Measurements from ENCODE around the gene KLHL40.

Gene KLHL40

DNA sequence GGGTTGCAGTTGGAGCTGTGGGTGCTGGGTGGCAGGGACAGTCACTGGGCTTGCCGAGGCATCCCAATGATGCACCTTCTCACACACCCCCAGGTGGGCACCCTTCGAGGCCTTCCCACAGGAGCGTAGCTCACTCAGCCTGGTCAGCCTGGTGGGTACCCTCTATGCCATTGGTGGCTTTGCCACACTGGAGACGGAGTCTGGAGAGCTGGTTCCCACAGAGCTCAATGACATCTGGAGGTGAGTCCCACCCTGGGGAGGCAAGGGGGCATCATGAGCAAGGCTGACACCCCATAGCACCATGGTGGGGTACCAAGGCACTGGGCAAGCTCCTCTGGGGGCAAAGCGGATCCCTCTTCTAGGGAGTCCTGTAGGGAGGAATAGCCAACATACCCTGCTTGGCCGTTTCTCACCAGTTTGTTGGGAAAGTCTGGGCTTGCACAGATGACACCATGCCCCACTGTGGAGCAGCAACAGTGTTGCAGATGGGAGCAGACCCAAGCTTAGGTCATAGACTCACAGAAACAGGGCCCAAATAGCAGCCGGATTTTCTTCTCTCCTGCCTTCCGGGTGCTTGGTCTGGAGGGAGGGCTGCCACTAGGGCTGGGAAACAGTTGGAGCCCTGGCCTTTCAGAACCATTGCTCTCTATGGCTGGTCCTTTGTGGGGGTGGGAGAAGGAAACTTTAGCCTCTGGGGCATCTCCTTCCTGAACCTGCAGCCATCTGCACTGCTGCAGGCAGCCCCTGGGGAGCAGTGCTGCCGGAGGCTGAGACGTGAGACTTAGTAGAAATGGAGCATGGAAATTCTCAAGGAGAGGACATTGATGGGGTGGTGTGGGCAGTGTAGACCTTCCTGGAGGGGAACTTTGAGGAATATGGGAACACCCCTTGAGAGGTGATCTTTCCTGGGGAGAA, 5.7 kb downstream of the KLHL40 start:
- no peak overlapping the region for H3K4me3 ChIP-seq (ENCODE audit: low read length)
- no peak overlapping the region for H3K9ac ChIP-seq (ENCODE audit: low read length)
- H3K4me1 ChIP-seq (ENCODE audit: control insufficient read depth, insufficient read depth, low read length): no peaks in the 10 kb centered on the region
- no peak overlapping the region for H3K27ac ChIP-seq (ENCODE audit: low read depth, low read length)
- no peaks in the 10 kb centered on the region for H3K36me3 ChIP-seq (ENCODE audit: control insufficient read depth, insufficient read depth, low read length)
- H3K27me3 ChIP-seq (ENCODE audit: control insufficient read depth, insufficient read depth, low read length): peaks cover 3% of the 10 kb centered on the region

DNA sequence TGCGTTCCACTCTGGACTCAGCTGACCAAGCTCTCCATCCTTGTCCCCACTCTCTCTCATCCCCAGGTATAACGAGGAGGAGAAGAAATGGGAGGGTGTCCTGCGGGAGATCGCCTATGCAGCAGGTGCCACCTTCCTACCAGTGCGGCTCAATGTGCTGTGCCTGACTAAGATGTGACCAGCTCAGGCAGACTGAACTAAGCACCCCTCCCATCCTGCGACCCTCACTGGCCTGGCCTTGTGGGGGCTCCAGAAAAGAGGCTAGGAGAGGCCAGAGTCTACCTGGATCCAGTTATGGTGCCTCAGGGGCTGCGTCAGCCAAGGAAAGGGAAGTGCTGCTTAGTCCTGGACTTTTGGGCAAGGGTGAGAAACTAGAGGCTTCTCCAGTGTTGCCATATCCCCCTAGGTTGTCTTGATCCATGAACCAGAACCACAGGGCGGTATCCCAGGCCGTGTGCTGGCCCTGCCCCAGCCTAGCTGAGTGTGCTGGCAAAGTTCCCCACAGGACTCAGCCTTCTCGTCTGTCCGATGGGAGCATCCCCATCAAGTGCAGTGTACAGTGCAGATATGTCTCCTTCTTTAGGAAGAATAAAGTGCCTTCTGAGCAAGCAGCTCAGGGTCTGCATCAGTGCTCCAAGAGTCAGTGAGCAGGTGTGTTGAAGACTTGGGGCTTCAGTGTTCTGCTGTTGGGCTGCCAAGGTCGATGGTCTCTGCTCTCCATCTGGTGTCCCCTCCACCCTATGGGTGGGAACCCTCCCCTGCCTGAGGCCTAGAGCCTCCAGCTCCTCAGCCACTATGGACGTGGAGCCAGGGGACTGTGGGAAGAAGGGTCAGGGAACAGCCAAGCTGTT, 6.7 kb downstream of the KLHL40 start:
- Histone ChIP-seq H3K4me1 (ENCODE audit: control insufficient read depth, insufficient read depth, low read length) (no peaks in the 10 kb centered on the region), H3K27me3 (ENCODE audit: control insufficient read depth, insufficient read depth, low read length) (peaks cover 3% of the 10 kb centered on the region), H3K36me3 (ENCODE audit: control insufficient read depth, insufficient read depth, low read length) (no peaks in the 10 kb centered on the region), H3K4me3 (ENCODE audit: low read length) (no peak overlapping the region), H3K9ac (ENCODE audit: low read length) (no peak overlapping the region), H3K27ac (ENCODE audit: low read depth, low read length) (no peak overlapping the region)

DNA sequence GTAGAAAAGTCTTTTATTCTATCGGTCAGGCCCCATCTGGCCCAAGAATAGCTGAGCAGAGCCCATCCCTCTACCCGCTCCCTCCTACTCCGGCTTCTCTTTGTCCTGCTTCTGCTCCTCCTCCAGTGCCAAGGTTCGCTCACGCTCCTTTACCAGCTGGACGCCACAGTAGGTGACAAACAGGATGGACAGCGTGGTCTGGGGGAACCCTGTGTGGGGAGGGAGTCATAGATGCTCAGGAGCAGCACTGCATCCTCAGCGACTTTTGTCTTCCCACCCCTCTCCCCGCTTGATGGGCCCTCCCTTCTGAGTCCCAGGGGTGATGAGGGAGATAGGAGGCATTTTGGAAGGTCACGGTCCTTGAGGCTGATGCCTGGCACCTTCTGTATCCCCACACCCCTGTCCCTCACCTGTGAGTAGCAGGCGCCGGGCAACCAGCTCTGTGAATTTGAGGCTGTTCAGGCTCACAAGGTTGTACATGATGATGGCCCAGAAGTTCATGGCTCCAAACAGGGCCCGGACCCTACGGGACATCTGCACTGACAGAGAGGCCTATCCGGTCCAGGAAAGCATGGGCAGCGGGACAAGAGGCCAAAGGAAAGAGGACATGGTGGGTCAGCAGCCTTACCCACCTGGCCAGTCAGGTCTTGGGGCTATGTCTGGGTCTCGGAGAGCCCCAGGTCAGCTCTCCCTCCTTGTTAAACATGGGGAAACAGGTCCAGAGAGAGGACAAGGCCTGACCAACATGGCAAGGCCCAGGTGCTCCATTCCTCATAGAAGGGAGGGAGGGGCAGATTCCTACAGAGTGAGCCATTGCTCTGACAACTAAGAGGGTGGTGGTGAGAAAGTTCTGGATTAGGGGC, 7.6 kb downstream of the KLHL40 start:
- no peak overlapping the region for H3K4me3 ChIP-seq (ENCODE audit: low read length)
- H3K9ac ChIP-seq (ENCODE audit: low read length): no peak overlapping the region

DNA sequence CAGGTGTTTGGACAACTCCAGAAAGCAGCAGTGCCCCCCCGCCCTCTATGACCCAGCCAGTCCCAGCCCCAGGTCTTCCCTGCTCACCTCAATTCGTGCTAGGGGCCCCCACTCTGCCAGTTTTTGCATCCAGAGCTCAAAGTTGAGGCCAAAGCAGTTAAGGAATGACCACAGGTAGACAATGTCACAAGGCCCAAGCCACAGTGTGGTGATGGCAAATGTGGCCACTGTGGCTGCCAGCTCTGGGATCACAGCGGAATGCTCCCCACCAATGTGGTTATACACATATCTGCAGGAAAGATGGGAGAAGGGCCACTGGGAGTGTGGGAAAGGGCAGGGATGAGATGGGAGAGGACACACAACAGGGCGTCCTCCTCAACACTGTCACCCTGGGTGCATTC, 8.2 kb downstream of the KLHL40 start:
- Histone ChIP-seq H3K36me3 (ENCODE audit: control insufficient read depth, insufficient read depth, low read length) (no peaks in the 10 kb centered on the region), H3K27me3 (ENCODE audit: control insufficient read depth, insufficient read depth, low read length) (peaks cover 3% of the 10 kb centered on the region), H3K27ac (ENCODE audit: low read depth, low read length) (no peak overlapping the region), H3K4me3 (ENCODE audit: low read length) (no peak overlapping the region), H3K9ac (ENCODE audit: low read length) (no peak overlapping the region), H3K4me1 (ENCODE audit: control insufficient read depth, insufficient read depth, low read length) (no peaks in the 10 kb centered on the region)

More for the DNA sequence above, 7.6 kb downstream of the KLHL40 start:
- H3K27me3 ChIP-seq (ENCODE audit: control insufficient read depth, insufficient read depth, low read length): peaks cover 3% of the 10 kb centered on the region
- no peaks in the 10 kb centered on the region for H3K4me1 ChIP-seq (ENCODE audit: control insufficient read depth, insufficient read depth, low read length)
- no peak overlapping the region for H3K27ac ChIP-seq (ENCODE audit: low read depth, low read length)
- no peaks in the 10 kb centered on the region for H3K36me3 ChIP-seq (ENCODE audit: control insufficient read depth, insufficient read depth, low read length)

DNA sequence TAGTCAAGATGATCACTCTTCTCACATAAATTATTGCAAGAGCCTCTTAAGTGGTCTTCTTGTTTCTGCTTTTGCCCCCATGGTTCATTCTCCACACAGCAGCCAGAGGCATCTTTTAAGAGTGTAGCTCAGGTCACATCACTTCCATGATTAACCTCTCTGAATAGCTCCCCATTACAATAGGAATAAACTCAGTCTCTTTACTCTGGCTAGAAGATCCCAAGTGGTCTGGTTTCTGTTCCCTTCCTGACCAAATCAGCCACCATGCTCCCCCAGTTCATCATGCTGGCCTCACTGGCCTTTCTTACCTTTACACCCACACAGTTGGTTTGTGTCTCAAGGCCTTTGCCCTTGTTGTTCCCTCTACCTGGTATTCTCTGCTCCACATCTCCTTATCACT, 9.0 kb downstream of the KLHL40 start:
- Histone ChIP-seq H3K27me3 (ENCODE audit: control insufficient read depth, insufficient read depth, low read length) (no peaks in the 10 kb centered on the region), H3K27ac (ENCODE audit: low read depth, low read length) (no peak overlapping the region), H3K9ac (ENCODE audit: low read length) (no peak overlapping the region)

DNA sequence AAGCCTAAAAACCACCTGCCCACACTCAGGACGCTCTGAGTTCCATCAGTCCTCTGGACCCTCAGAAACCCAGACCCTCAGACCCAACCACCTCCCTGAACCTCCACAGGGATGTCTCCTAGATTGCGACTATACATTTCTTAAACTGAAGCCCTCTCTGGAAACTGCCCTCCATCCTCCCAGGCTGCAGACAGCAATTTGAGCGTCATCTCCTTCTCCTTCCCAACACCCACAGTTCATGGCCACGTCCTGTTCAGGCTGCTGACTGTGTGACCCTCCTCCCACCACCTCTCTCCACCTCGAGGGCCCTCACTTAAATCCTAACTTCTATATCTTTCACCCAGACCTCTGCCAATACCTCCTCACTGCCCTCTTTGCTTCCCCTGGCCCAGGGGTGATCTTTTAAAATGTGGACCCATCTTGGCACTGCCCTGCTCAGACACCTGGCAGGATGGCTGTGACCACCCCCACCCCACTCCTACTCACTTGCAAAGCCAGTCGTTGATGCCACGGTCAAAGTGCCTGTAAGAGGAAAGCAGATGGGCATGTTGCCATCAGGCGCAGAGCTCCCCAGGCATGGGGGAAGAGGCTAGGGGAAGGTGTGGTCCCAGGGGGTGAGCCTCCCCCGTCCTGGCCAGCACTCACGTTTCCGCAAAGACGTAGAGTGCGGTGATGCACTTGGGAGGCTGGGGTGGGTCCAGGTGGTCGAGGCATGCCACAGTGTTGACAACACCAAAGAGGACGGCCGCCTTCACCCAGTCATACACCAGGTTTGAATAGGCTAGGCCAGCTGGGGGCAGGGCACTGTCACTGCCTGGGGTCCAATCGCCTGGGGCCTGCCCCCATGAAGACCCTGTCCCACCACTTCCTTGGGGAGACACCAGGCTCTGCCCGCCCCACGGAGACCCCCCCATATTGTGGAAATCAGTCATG, 11.3 kb downstream of the KLHL40 start:
- Histone ChIP-seq H3K27ac (ENCODE audit: low read depth, low read length) (no peak overlapping the region), H3K9ac (ENCODE audit: low read length) (no peak overlapping the region)

More for the DNA sequence above, 9.0 kb downstream of the KLHL40 start:
- Histone ChIP-seq H3K36me3 (ENCODE audit: control insufficient read depth, insufficient read depth, low read length) (no peaks in the 10 kb centered on the region), H3K4me3 (ENCODE audit: low read length) (no peak overlapping the region), H3K4me1 (ENCODE audit: control insufficient read depth, insufficient read depth, low read length) (no peaks in the 10 kb centered on the region)

DNA sequence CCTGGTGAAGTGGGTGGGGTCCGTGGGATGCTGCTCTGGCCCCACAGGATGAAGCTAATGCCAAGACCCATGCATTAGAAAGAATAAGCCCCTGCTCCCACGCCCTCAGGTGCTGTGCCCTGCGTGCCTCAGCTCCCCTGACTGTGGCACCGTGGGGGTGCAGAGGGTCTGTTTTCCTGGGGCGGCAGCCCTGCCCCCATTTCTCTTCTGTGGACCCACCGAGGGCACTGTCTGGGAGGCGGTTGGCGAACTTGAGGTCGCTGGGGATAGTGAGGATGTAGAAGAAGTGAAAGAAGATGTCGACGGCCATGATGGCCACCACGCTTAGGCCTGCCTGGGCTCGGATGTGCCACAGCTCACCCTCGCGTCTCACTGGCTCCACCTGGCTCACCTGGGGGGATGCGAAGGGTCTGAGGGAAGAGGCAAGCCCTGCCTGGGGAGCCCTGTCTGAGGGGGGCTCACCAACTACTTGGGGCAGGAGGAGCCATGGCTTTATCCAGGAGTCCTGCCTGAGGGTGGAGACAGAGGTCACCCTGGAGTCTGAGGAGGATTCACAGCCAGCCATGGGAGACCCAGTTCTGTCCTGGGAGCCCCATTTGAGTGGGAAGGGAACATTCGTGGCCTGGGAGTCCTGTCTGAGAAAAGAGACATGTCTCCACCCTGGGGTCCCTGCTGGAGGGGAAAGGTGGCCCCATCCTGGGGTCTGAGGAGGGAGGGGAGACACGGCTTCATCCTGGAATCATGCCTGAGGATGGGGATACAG, 12.1 kb downstream of the KLHL40 start:
- Histone ChIP-seq H3K27ac (ENCODE audit: low read depth, low read length) (no peak overlapping the region), H3K36me3 (ENCODE audit: control insufficient read depth, insufficient read depth, low read length) (no peaks in the 10 kb centered on the region), H3K27me3 (ENCODE audit: control insufficient read depth, insufficient read depth, low read length) (no peaks in the 10 kb centered on the region), H3K4me1 (ENCODE audit: control insufficient read depth, insufficient read depth, low read length) (no peaks in the 10 kb centered on the region), H3K4me3 (ENCODE audit: low read length) (no peak overlapping the region), H3K9ac (ENCODE audit: low read length) (no peak overlapping the region)

More for the DNA sequence above, 11.3 kb downstream of the KLHL40 start:
- Histone ChIP-seq H3K4me1 (ENCODE audit: control insufficient read depth, insufficient read depth, low read length) (no peaks in the 10 kb centered on the region), H3K36me3 (ENCODE audit: control insufficient read depth, insufficient read depth, low read length) (no peaks in the 10 kb centered on the region), H3K27me3 (ENCODE audit: control insufficient read depth, insufficient read depth, low read length) (no peaks in the 10 kb centered on the region), H3K4me3 (ENCODE audit: low read length) (no peak overlapping the region)

DNA sequence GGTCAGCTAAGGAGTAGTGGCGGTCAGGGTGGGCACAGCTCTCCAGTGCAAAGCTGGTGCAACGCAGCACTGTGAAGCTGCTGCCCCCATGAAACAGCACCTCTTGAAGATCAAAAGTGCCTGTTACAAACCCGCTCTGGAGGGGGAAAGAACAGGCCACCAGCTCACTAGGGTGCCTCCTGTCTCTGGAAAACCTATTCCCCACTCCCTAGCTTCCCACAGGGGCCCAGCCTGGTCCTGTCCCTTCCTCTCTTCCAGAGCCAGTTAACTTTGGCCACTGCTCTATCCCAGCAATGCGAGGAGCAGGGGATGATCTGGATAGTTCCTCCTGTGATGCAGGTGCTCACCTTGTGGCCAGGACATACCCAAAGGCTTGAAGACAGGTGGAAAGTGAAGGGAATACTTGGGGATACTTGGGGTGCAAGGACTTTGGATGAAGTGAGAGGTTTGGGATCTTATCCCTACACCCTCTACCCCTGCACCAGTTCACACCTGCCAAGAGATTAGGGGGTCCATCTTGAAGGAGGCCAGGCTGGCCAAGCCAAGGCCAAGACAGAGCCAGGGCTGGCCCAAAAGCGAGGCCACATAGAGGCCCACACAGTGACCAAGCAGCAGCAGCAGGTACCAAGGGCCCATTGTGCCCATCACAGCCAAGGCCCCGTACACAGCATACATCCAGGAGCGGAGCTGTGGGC, 13.0 kb downstream of the KLHL40 start:
- H3K36me3 ChIP-seq (ENCODE audit: control insufficient read depth, insufficient read depth, low read length): no peaks in the 10 kb centered on the region
- H3K4me3 ChIP-seq (ENCODE audit: low read length): no peak overlapping the region
- H3K27ac ChIP-seq (ENCODE audit: low read depth, low read length): no peak overlapping the region
- no peak overlapping the region for H3K9ac ChIP-seq (ENCODE audit: low read length)
- H3K27me3 ChIP-seq (ENCODE audit: control insufficient read depth, insufficient read depth, low read length): no peaks in the 10 kb centered on the region
- no peaks in the 10 kb centered on the region for H3K4me1 ChIP-seq (ENCODE audit: control insufficient read depth, insufficient read depth, low read length)

DNA sequence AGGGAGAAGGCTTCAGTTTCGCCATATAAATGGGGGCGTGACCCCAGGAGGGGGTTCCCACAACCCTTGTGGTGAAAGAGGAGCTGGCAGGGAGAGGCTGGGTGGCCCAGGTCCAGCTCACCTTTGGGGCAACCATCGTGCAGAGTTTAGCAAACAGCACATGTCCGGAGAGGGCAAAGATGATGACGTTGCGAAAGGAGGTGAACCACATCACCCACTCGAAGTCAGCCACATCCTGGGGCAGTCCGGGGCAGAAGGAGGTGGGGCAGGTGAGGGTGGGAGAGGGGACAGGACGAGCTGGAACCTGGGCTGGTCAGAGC, 13.5 kb downstream of the KLHL40 start:
- Histone ChIP-seq H3K4me3 (ENCODE audit: low read length) (no peak overlapping the region), H3K36me3 (ENCODE audit: control insufficient read depth, insufficient read depth, low read length) (no peaks in the 10 kb centered on the region), H3K4me1 (ENCODE audit: control insufficient read depth, insufficient read depth, low read length) (no peaks in the 10 kb centered on the region), H3K27me3 (ENCODE audit: control insufficient read depth, insufficient read depth, low read length) (no peaks in the 10 kb centered on the region), H3K9ac (ENCODE audit: low read length) (no peak overlapping the region), H3K27ac (ENCODE audit: low read depth, low read length) (no peak overlapping the region)

DNA sequence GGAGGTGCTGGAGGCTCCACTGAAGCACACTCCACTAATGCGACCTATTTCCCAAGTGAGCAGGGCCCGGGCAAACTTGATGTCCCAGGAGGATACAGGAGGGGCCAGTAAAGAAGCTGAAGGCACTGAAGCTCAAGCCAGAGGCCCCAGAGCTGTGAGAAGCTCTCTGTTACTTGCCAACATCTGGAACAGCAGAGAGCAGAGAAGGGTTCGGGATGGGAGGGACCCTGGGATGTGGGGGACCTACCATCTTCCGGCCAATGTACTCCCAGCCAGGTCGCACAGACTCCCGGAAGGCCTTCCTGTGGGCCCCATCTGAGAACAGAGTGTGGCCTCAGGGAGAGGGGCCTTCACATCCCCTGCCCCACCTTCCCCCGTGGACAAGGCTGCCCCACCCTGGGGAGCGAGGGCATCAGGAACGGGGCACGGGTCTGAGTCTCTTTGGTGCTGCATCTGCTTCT, 14.2 kb downstream of the KLHL40 start:
- no peak overlapping the region for H3K27ac ChIP-seq (ENCODE audit: low read depth, low read length)
- no peak overlapping the region for H3K4me3 ChIP-seq (ENCODE audit: low read length)
- no peaks in the 10 kb centered on the region for H3K27me3 ChIP-seq (ENCODE audit: control insufficient read depth, insufficient read depth, low read length)
- H3K4me1 ChIP-seq (ENCODE audit: control insufficient read depth, insufficient read depth, low read length): no peaks in the 10 kb centered on the region
- H3K9ac ChIP-seq (ENCODE audit: low read length): no peak overlapping the region
- H3K36me3 ChIP-seq (ENCODE audit: control insufficient read depth, insufficient read depth, low read length): no peaks in the 10 kb centered on the region

Measured in rectal smooth muscle tissue (tissue), 1 donor.